A549 (cell line): ENCODE data around the gene S100A8. TPM values are rescaled to one million over a fixed set of nuclear protein-coding genes. Genes with fewer than 3 reads are reported as not detected.

ENCODE experiments used
- ATAC-seq, 2 experiments: fragments of 200-7000 bp in 1 of 2; fragments of >200 bp in 1 of 2; cut with Nextera tagmentation in 1 of 2; cut with Tn5 transposase in 1 of 2; 3 replicates each; pipeline versions ENCODE4 v1.8.0 to v1.9.1; 2018 to 2020; ENCODE audit warnings: mild to moderate bottlenecking in 1 of 2, moderate library complexity in 1 of 2
- CTCF ChIA-PET: fragments of 300-600 bp; sonication (Branson Sonifier 250); formaldehyde crosslinking; extraction: SDS; loops from one replicate; lab custom pipeline; 2021; ENCODE audit warnings: antibody characterized with exemption, inconsistent platforms; lab: Yijun Ruan, JAX
- POLR2A ChIA-PET: fragments of 350-600 bp; formaldehyde crosslinking; extraction: SDS; loops from one replicate; lab custom pipeline; 2021; ENCODE audit warnings: antibody characterized with exemption, inconsistent platforms; lab: Yijun Ruan, JAX
- DNase-seq, 2 experiments: peaks; one replicate each; pipeline versions ENCODE4 v3.0.0 to v3.0.0-alpha.2; 2011 to 2016; ENCODE audit warnings: low read depth in 1 of 2, low spot score in 1 of 2
- FAIRE-seq: peaks from 2 replicates; lab custom pipeline; 2011; peaks lifted over from hg19 to GRCh38; lab: Jason Lieb, UNC
- H3K27ac ChIP-seq, 2 experiments: fragments of >200 bp; sonication (Bioruptor Twin); formaldehyde crosslinking; 3 replicates each; pipeline ENCODE4 v1.5.1; 2016 to 2017
- H3K4me1 ChIP-seq: fragments of >200 bp; sonication (Bioruptor Twin); formaldehyde crosslinking; 3 replicates; pipeline ENCODE4 v1.6.1; 2016
- H3K4me2 ChIP-seq: fragments of >200 bp; sonication (Bioruptor Twin); formaldehyde crosslinking; 3 replicates; pipeline ENCODE4 v1.6.1; 2016
- H3K4me3 ChIP-seq: fragments of >200 bp; sonication (Bioruptor Twin); formaldehyde crosslinking; 3 replicates; pipeline ENCODE4 v1.5.1; 2016
- H3K9me3 ChIP-seq: fragments of >200 bp; sonication (Bioruptor Twin); formaldehyde crosslinking; 3 replicates; pipeline ENCODE4 v1.6.1; 2016
- BCL3 ChIP-seq: fragments of >200 bp; sonication (Bioruptor Twin); formaldehyde crosslinking; IDR thresholded peaks from 3 replicates; pipeline ENCODE4 v1.6.1; 2016
- BHLHE40 ChIP-seq: IDR thresholded peaks from 2 replicates; pipeline ENCODE4 v1.6.1; 2012; ENCODE audit warnings: low read depth, low read length, inconsistent platforms
- CBX2 ChIP-seq: fragments of 200-600 bp; sonication (generic); IDR thresholded peaks from 2 replicates; pipeline ENCODE4 v1.6.1; 2016; ENCODE audit warnings: low read depth, mild to moderate bottlenecking, borderline replicate concordance
- CBX8 ChIP-seq: fragments of 200-600 bp; sonication (generic); IDR thresholded peaks from 2 replicates; pipeline ENCODE4 v1.6.1; 2016
- CTCF ChIP-seq: fragments of >200 bp; sonication (Bioruptor Twin); formaldehyde crosslinking; IDR thresholded peaks from 3 replicates; pipeline ENCODE4 v1.5.1; 2016
- EP300 ChIP-seq, 2 experiments: fragments of >200 bp; sonication (Bioruptor Twin); formaldehyde crosslinking; IDR thresholded peaks; 2 replicates in 1 of 2; 3 replicates in 1 of 2; pipeline ENCODE4 v1.6.1; 2016 to 2017
- HDAC2 ChIP-seq: fragments of 200-600 bp; sonication (generic); IDR thresholded peaks from 2 replicates; pipeline ENCODE4 v1.6.1; 2016
- HES2 ChIP-seq: fragments of >200 bp; sonication (Bioruptor Twin); formaldehyde crosslinking; IDR thresholded peaks from 2 replicates; pipeline ENCODE4 v1.6.1; 2016
- HOXB5 ChIP-seq: fragments of 250-450 bp; sonication (Bioruptor Pico); IDR thresholded peaks from 2 replicates; pipeline ENCODE4 v1.5.0; 2020; ENCODE audit warnings: mild to moderate bottlenecking, moderate library complexity
- JUN ChIP-seq, 2 experiments: fragments of >200 bp; sonication (Bioruptor Twin); formaldehyde crosslinking; IDR thresholded peaks; 2 replicates in 1 of 2; 3 replicates in 1 of 2; pipeline ENCODE4 v1.6.1; 2016 to 2017
- KDM5A ChIP-seq: fragments of 200-600 bp; sonication (generic); IDR thresholded peaks from 2 replicates; pipeline ENCODE4 v1.6.1; 2016; ENCODE audit warnings: antibody characterized with exemption, mild to moderate bottlenecking
- MAZ ChIP-seq: fragments of 150-350 bp; IDR thresholded peaks from 2 replicates; pipeline ENCODE4 v1.6.1; 2014; ENCODE audit warnings: antibody characterized with exemption, low read depth, low read length, borderline replicate concordance
- NPAS2 ChIP-seq: fragments of 250-450 bp; sonication (Bioruptor Pico); IDR thresholded peaks from 2 replicates; pipeline ENCODE4 v1.8.0; 2022; ENCODE audit warnings: mild to moderate bottlenecking, moderate library complexity, borderline replicate concordance
- NR3C1 ChIP-seq: fragments of >200 bp; sonication (Bioruptor Twin); formaldehyde crosslinking; IDR thresholded peaks from 3 replicates; pipeline ENCODE4 v1.6.1; 2017
- POLR2A ChIP-seq: IDR thresholded peaks from 2 replicates; pipeline ENCODE4 v1.6.1; 2012; ENCODE audit warnings: mild to moderate bottlenecking, low read length
- RAD21 ChIP-seq, 2 experiments: fragments of >200 bp in 1 of 2; sonication (Bioruptor Twin) in 1 of 2; formaldehyde crosslinking in 1 of 2; IDR thresholded peaks in 1 of 2; conservative IDR thresholded peaks in 1 of 2; 2 replicates in 1 of 2; 3 replicates in 1 of 2; pipeline ENCODE4 v1.6.1; 2012 to 2018; ENCODE audit warnings: inconsistent platforms in 1 of 2
- RCOR1 ChIP-seq: fragments of 150-350 bp; IDR thresholded peaks from 2 replicates; pipeline ENCODE4 v1.6.1; 2014; ENCODE audit warnings: antibody characterized with exemption, low read length, low read depth
- REST ChIP-seq: fragments of 200-600 bp; sonication (generic); IDR thresholded peaks from 2 replicates; pipeline ENCODE4 v1.6.1; 2016; ENCODE audit warnings: antibody characterized with exemption, mild to moderate bottlenecking, moderate library complexity
- RFX5 ChIP-seq: fragments of 450-650 bp; IDR thresholded peaks from 2 replicates; pipeline ENCODE4 v1.7.1; 2014; ENCODE audit warnings: antibody characterized with exemption, mild to moderate bottlenecking, moderate library complexity
- SMC3 ChIP-seq: fragments of >200 bp; sonication (Bioruptor Twin); formaldehyde crosslinking; IDR thresholded peaks from 3 replicates; pipeline ENCODE4 v1.6.1; 2018; ENCODE audit warnings: inconsistent platforms
- ZC3H11A ChIP-seq: fragments of 450-650 bp; IDR thresholded peaks from 2 replicates; pipeline ENCODE4 v1.6.1; 2014; ENCODE audit warnings: antibody characterized with exemption, mild to moderate bottlenecking
- WGBS: methylation state at CpG from one replicate; pipeline ENCODE4 v1.1.6; 2017; ENCODE audit errors: missing lambda C conversion rate; 5-methylcytosine and 5-hydroxymethylcytosine counted together
- polyA plus RNA-seq, 4 experiments: library from polyadenylated mRNA; depleted of rRNA in 3 of 4; stranded (reverse); fragments of >200 nt; fragmentation: RNase III in 1 of 4; extraction: RNeasy Plus Mini Kit Qiagen cat#74134 plus additional on column Dnase treatment in 1 of 4; gene quantifications; 2 replicates in 3 of 4; 3 replicates in 1 of 4; pipeline ENCODE4 v1.2.3, GENCODE V29; 2011 to 2017

S100A8 gene
- polyA plus RNA-seq, 2 of the 4 experiments (the other 2 are of a cell fraction) = not detected

GRCh38 chr1:153357076-153357852, 33.6 kb downstream of the S100A8 start:
- 39% methylated on average over 9 of the region's 10 CpGs for WGBS
- Histone ChIP-seq H3K9me3 (no peaks in the 10 kb centered on the region), H3K4me3 (no peak overlapping the region), H3K4me1 (no peaks in the 10 kb centered on the region), H3K27ac (peak overlapping the region in 1 of 2 experiments; percentile 29; a peak in 1 of 6 replicates), H3K4me2 (no peak overlapping the region)
- TF ChIP-seq HDAC2 = no peak
- DNase-seq (no peak), FAIRE-seq (no peak), ATAC-seq (no peak)
- ChIA-PET CTCF (interaction anchor here (0.6 to 13.2 kb wide), 11 partner anchors 8 to 535 kb away, joined by 3 to 731 read pairs (median 4); partner anchors contain the start of genes PGLYRP4 and S100A13), POLR2A (interaction anchor here (1.2 kb wide), 1 partner anchor 633 kb away, joined by 3 read pairs; the partner anchor contains the start of gene RPS27)

GRCh38 chr1:153356392-153357075, 34.3 kb downstream of the S100A8 start:
- H3K4me2 ChIP-seq = no peak overlapping the region
- TF ChIP-seq ZC3H11A (no peak), HOXB5 (CRISPR knock-in tag) (no peak), NPAS2 (CRISPR knock-in tag) (no peak), NR3C1 (no peak), BCL3 (no peak), CBX2 (no peak), RCOR1 (no peak), POLR2A (no peak), RFX5 (no peak), HES2 (no peak), JUN (IDR thresholded peaks at IDR 0.05) (no peak), BHLHE40 (no peak), REST (no peak), EP300 (IDR thresholded peaks at IDR 0.05) (no peak)
- no peaks in the 10 kb centered on the region for H3K4me1 ChIP-seq
- ATAC-seq (no peak), DNase-seq (no peak), FAIRE-seq (no peak)
- ChIA-PET CTCF (interaction anchor here (0.7 to 13.2 kb wide), 20 partner anchors 9 to 271 kb away, joined by 3 to 731 read pairs (median 6); partner anchors contain the start of genes S100A12 and S100A13), POLR2A (interaction anchor here (1.2 kb wide), 1 partner anchor 634 kb away, joined by 3 read pairs; the partner anchor contains the start of gene RPS27)
- H3K4me3 ChIP-seq = no peak overlapping the region
- 57% methylated on average over 8 of the region's 8 CpGs for WGBS
- H3K27ac ChIP-seq = no peak overlapping the region
- no peaks in the 10 kb centered on the region for H3K9me3 ChIP-seq

GRCh38 chr1:153355445-153356071, 35.3 kb downstream of the S100A8 start:
- CTCF ChIA-PET = interaction anchor here (0.7 to 13.2 kb wide), 25 partner anchors 9 to 631 kb away, joined by 3 to 731 read pairs (median 5); partner anchors contain the start of genes RAB13 and S100A12
- no peak for FAIRE-seq

More at GRCh38 chr1:153355445-153356071, 35.3 kb downstream of the S100A8 start:
- Histone ChIP-seq H3K27ac (no peak overlapping the region), H3K4me2 (no peak overlapping the region), H3K4me1 (no peaks in the 10 kb centered on the region), H3K9me3 (no peaks in the 10 kb centered on the region), H3K4me3 (no peak overlapping the region)
- peak; percentile 55 to 75 for DNase-seq
- POLR2A ChIA-PET = no interaction called here
- ATAC-seq = peak; percentile 77 to 87
- 18% methylated on average over 9 of the region's 10 CpGs for WGBS
- TF ChIP-seq MAZ = no peak
- TF ChIP-seq SMC3 = peak; percentile 62
- TF ChIP-seq KDM5A = no peak
- peak; percentile 45 for TF ChIP-seq CTCF
- no peak for TF ChIP-seq CBX8
- TF ChIP-seq RAD21 (conservative IDR thresholded peaks at IDR 0.05 in 1 of 2, IDR thresholded peaks at IDR 0.05 in 1 of 2) = peak; percentile 71 to 74
